Measurements from ENCODE around the gene ZNF789.

DNA sequence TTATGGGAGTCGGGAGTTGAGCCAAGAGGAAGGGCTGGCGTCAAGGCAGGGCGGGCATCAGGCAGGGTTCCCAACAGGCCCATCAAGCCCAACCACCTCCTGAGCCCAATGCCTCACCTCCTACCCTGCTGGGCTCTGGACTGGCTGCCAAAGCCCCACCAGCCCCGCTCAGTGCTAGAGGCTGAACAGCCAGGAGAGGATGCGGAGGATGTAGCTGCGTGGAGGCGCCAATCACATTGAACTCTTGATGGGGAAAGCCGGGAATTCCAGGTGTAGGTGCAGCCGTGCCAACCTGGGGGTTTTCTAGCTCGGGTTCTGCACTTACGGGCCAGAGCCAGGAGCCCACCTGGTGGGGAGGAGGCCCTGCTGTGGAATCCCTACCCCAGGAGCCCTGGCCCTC is 19.6 kb upstream of the ZNF789 start:
- no peak for TF ChIP-seq POLR2A (IDR thresholded peaks at IDR 0.05)
- TF ChIP-seq, protein P1, sequence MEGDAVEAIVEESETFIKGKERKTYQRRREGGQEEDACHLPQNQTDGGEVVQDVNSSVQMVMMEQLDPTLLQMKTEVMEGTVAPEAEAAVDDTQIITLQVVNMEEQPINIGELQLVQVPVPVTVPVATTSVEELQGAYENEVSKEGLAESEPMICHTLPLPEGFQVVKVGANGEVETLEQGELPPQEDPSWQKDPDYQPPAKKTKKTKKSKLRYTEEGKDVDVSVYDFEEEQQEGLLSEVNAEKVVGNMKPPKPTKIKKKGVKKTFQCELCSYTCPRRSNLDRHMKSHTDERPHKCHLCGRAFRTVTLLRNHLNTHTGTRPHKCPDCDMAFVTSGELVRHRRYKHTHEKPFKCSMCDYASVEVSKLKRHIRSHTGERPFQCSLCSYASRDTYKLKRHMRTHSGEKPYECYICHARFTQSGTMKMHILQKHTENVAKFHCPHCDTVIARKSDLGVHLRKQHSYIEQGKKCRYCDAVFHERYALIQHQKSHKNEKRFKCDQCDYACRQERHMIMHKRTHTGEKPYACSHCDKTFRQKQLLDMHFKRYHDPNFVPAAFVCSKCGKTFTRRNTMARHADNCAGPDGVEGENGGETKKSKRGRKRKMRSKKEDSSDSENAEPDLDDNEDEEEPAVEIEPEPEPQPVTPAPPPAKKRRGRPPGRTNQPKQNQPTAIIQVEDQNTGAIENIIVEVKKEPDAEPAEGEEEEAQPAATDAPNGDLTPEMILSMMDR (IDR thresholded peaks at IDR 0.05): no peak

All from testis (tissue), 2 donors.